ENCODE data around the gene IRX6. TPM values are rescaled to one million over a fixed set of nuclear protein-coding genes. Genes with fewer than 3 reads are reported as not detected.

IRX6 gene
- total and polyA plus RNA-seq, 2 of the 8 experiments (the other 6 are each of a cell fraction or from before 2014, with no cell fraction given), result 0.61 TPM; not detected in 1

GRCh38 chr16:55284718-55285099 is 39.3 kb upstream of the IRX6 start:
- Histone ChIP-seq H2AK5ac (ENCODE audit: low read depth, low read length) (no peak overlapping the region), H2AFZ (ENCODE audit: low read length) (no peak overlapping the region), H3K79me1 (ENCODE audit: low read depth, low read length) (no peaks in the 10 kb centered on the region)

More at GRCh38 chr16:55284718-55285099, 39.3 kb upstream of the IRX6 start:
- H3K18ac ChIP-seq (ENCODE audit: extremely low read depth, low read length), result no peak overlapping the region
- no peak overlapping the region for H3K4ac ChIP-seq (replicated peaks; ENCODE audit: insufficient read length, low read depth, low read length)
- no peak overlapping the region for H3K4me2 ChIP-seq (ENCODE audit: insufficient read depth in 1 of 2, low read depth in 2 of 2, low read length in 2 of 2)
- H3K36me3 ChIP-seq (ENCODE audit: control insufficient read depth in 2 of 4, insufficient read depth in 4 of 4, low read length in 3 of 4), result no peaks in the 10 kb centered on the region
- H2BK15ac ChIP-seq (ENCODE audit: low read length), result no peak overlapping the region
- no peaks in the 10 kb centered on the region for H3K27me3 ChIP-seq (replicated peaks in 1 of 4; ENCODE audit: control insufficient read depth in 3 of 4, extremely low read depth in 1 of 4, insufficient read depth in 3 of 4, low read length in 3 of 4)
- no peak overlapping the region for H4K91ac ChIP-seq (replicated peaks; ENCODE audit: insufficient read length, low read length)
- H4K5ac ChIP-seq (ENCODE audit: insufficient read length, low read depth, low read length), result no peak overlapping the region
- H3K27ac ChIP-seq (ENCODE audit: low read depth, low read length), result no peak overlapping the region
- H4K8ac ChIP-seq (ENCODE audit: extremely low read depth, insufficient read depth, low read length), result no peak overlapping the region
- no peak overlapping the region for H3K9ac ChIP-seq (replicated peaks in 1 of 4; ENCODE audit: extremely low read depth in 1 of 4, low read depth in 3 of 4, low read length in 3 of 4)
- H3K9me3 ChIP-seq (ENCODE audit: insufficient read depth in 2 of 2, low read depth in 1 of 2, low read length in 1 of 2), result no peaks in the 10 kb centered on the region
- TF ChIP-seq RXRA (IDR thresholded peaks at IDR 0.05; ENCODE audit: insufficient read depth, low read depth, low read length) (no peak), BACH1 (IDR thresholded peaks at IDR 0.05; ENCODE audit: low read length) (no peak), BRCA1 (IDR thresholded peaks at IDR 0.05; ENCODE audit: low read depth, low read length) (no peak), TAF7 (optimal IDR thresholded peaks at IDR 0.05; ENCODE audit: borderline replicate concordance, low read depth, low read length) (no peak), E2F6 (IDR thresholded peaks at IDR 0.05) (no peak), JUND (IDR thresholded peaks at IDR 0.05; ENCODE audit: low read length) (no peak)
- no peaks in the 10 kb centered on the region for H4K20me1 ChIP-seq (replicated peaks in 1 of 2; ENCODE audit: control insufficient read depth in 1 of 2, insufficient read depth in 2 of 2, low read length in 2 of 2)
- H3K4me1 ChIP-seq (replicated peaks in 1 of 4; ENCODE audit: control insufficient read depth in 3 of 4, insufficient read depth in 4 of 4, low read length in 3 of 4), result peaks cover 0 to 4% (median 3%) of the 10 kb centered on the region in 4 experiments; a peak in 2 of 7 replicates
- H3K4me3 ChIP-seq (ENCODE audit: extremely low read depth in 1 of 4, insufficient read depth in 2 of 4, low read depth in 3 of 4, low read length in 4 of 4), result no peak overlapping the region
- H3K79me2 ChIP-seq (ENCODE audit: control insufficient read depth in 1 of 2, insufficient read depth in 2 of 2, low read length in 2 of 2), result no peaks in the 10 kb centered on the region
- no peak overlapping the region for H2BK20ac ChIP-seq (ENCODE audit: low read length)
- no peaks in the 10 kb centered on the region for H3K23me2 ChIP-seq (ENCODE audit: low read depth, low read length)
- H3K23ac ChIP-seq (ENCODE audit: insufficient read length), result no peak overlapping the region
- WGBS, 2 experiments (ENCODE audit: extremely low coverage in 1 of 2, insufficient coverage in 1 of 2, insufficient read length in 1 of 2, insufficient replicate concordance in 2 of 2, low coverage in 1 of 2, low lambda C conversion rate in 2 of 2, missing lambda C conversion rate in 1 of 2), result 95% methylated on average over 6 of the region's 6 CpGs; no CpG with 5 or more reads in 1 of the 2 experiments
- H3K14ac ChIP-seq (ENCODE audit: insufficient read length), result no peak overlapping the region
- DNase-seq (ENCODE audit: low read depth in 1 of 2, low spot score in 2 of 2) (no peak), FAIRE-seq (no peak)
- no peak overlapping the region for H2BK120ac ChIP-seq (replicated peaks; ENCODE audit: low read depth, low read length)
- ChIA-PET POLR2A (ENCODE audit: partially characterized antibody) (no interaction called here), CTCF (ENCODE audit: partially characterized antibody) (no interaction called here)
- no peak overlapping the region for H3K56ac ChIP-seq (replicated peaks; ENCODE audit: insufficient read length, low read depth, low read length)
- no peak overlapping the region for H2BK12ac ChIP-seq (ENCODE audit: low read depth, low read length)
- no peak overlapping the region for H2BK5ac ChIP-seq (ENCODE audit: low read depth, low read length)
